ENCODE results near the gene TMPRSS3. TPM values are rescaled to one million over a fixed set of nuclear protein-coding genes. Genes with fewer than 3 reads are reported as not detected.

TMPRSS3 gene
- total and polyA plus RNA-seq, 2 donors: 0.42 to 1.1 TPM

DNA sequence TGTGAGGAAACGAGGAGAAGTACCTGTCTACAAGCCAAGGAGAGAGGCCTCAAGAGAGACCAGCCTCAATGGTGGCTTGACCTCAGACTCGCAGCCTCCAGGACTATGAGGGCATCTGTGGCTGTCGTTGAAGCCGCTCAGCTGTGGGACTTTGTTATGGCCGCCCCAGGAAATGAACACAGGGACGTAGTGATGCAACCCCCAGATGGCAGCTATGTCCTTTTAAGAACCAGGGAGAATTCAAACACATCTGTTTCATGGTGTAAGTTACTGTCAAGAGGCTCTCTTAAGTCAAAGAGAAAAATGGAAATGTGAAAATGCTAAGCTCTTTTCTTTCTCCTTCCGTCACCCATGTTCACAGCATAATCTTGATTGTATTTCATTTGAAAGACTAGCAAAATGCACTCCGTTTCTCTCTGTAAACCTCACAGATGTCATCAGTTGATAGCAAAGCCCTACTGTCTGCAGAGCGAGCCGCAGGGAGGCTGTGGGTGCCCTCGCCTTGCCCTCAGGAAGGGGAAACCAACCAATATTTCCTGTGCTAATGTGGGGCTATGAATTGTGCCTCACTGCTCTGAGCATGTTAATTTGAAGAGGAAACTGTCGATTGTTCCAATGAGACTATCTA lies 29.2 kb upstream of the TMPRSS3 start:
- H3K4me3 ChIP-seq (ENCODE audit: low read length in 2 of 2): peak overlapping the region in 1 of 2 donors; percentile 14
- peaks cover 48 to 86% of the 10 kb centered on the region in 2 donors for H3K36me3 ChIP-seq (ENCODE audit: control insufficient read depth in 2 of 2, insufficient read depth in 2 of 2, low read length in 1 of 2)
- H3K27ac ChIP-seq (ENCODE audit: low read depth in 1 of 2, low read length in 1 of 2): peak overlapping the region; percentile 96
- WGBS: 5% methylated on average over 12 of the region's 12 CpGs
- no peaks in the 10 kb centered on the region for H3K27me3 ChIP-seq (ENCODE audit: control insufficient read depth in 2 of 2, insufficient read depth in 1 of 2, low read length in 1 of 2)
- DNase-seq (ENCODE audit: low read depth in 6 of 9, low spot score in 9 of 9): peak in 6 of 9 donors; percentile 55 to 90 (median 72)
- H3K9me3 ChIP-seq (ENCODE audit: control insufficient read depth in 2 of 2, insufficient read depth in 1 of 2, low read length in 1 of 2): peaks cover 0 to 9% of the 10 kb centered on the region in 2 donors
- peaks cover 57 to 69% of the 10 kb centered on the region in 2 donors for H3K4me1 ChIP-seq (ENCODE audit: control insufficient read depth in 2 of 2, insufficient read depth in 2 of 2, low read length in 2 of 2)

DNA sequence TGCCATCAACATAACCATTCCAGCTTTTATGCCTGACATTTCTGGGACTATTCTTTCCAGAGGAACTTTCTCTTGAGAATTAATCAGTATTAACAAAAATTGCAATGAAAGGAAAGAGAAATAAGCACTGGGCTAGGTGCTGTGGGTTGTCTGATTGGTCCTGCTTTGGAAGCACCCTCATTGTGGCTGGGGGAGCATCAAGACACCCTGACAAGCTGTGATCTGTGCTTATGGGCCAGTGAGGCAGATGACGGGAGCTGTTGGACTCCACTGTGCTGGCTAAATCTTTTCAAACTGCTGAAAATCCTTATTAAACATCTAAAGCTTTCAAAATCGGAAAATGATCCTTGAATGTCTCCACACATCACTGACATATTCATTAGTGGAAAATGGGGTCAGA lies 27.8 kb upstream of the TMPRSS3 start:
- Histone ChIP-seq H3K4me1 (ENCODE audit: control insufficient read depth in 2 of 2, insufficient read depth in 2 of 2, low read length in 2 of 2) (peaks cover 57 to 70% of the 10 kb centered on the region in 2 donors), H3K36me3 (ENCODE audit: control insufficient read depth in 2 of 2, insufficient read depth in 2 of 2, low read length in 1 of 2) (peaks cover 47 to 86% of the 10 kb centered on the region in 2 donors), H3K27me3 (ENCODE audit: control insufficient read depth in 2 of 2, insufficient read depth in 1 of 2, low read length in 1 of 2) (no peaks in the 10 kb centered on the region)

DNA sequence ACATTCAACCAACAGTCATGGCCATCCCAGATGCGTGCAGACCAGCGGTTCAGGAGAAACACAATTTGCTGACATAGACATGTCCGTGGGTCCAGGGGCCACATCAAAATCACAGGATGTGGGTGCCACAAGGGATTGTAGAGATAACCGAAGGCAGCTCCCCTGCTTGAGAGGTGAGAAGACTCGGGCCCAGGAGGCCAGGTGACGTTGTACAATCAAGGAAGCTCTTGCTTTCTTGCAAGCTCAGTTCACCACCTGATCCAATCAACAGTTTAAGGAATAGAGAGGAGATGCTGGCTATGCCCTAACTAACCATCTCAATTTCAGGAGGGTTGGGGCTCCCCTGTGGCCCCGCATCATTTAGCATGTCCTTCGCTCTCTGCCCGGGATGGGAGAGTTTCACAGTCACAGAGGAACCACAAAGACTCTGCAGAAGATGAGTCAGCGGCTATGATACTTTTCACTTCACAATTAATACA lies 27.4 kb upstream of the TMPRSS3 start:
- DNase-seq (ENCODE audit: low read depth in 6 of 9, low spot score in 9 of 9): peak in 3 of 9 donors; percentile 48 to 77 (median 62)
- 20% methylated on average over 10 of the region's 10 CpGs for WGBS

More for the DNA sequence above, 27.8 kb upstream of the TMPRSS3 start:
- H3K27ac ChIP-seq (ENCODE audit: low read depth in 1 of 2, low read length in 1 of 2): peak overlapping the region; percentile 96
- H3K9me3 ChIP-seq (ENCODE audit: control insufficient read depth in 2 of 2, insufficient read depth in 1 of 2, low read length in 1 of 2): peaks cover 0 to 9% of the 10 kb centered on the region in 2 donors
- no peak overlapping the region for H3K4me3 ChIP-seq (ENCODE audit: low read length in 2 of 2)
- no peak for DNase-seq (ENCODE audit: low read depth in 6 of 9, low spot score in 9 of 9)
- WGBS: 90% methylated on average over 2 of the region's 2 CpGs

GRCh38 chr21:42421018-42421793 lies 25.4 kb upstream of the TMPRSS3 start:
- Histone ChIP-seq H3K27ac (ENCODE audit: low read depth in 1 of 2, low read length in 1 of 2) (peak overlapping the region; percentile 53 to 74), H3K4me3 (ENCODE audit: low read length in 2 of 2) (no peak overlapping the region), H3K9me3 (ENCODE audit: control insufficient read depth in 2 of 2, insufficient read depth in 1 of 2, low read length in 1 of 2) (peaks cover 0 to 8% of the 10 kb centered on the region in 2 donors), H3K4me1 (ENCODE audit: control insufficient read depth in 2 of 2, insufficient read depth in 2 of 2, low read length in 2 of 2) (peaks cover 50 to 61% of the 10 kb centered on the region in 2 donors), H3K36me3 (ENCODE audit: control insufficient read depth in 2 of 2, insufficient read depth in 2 of 2, low read length in 1 of 2) (peaks cover 47 to 84% of the 10 kb centered on the region in 2 donors), H3K27me3 (ENCODE audit: control insufficient read depth in 2 of 2, insufficient read depth in 1 of 2, low read length in 1 of 2) (no peaks in the 10 kb centered on the region)
- 36% methylated on average over 3 of the region's 3 CpGs for WGBS
- peak in 1 of 9 donors; percentile 71 for DNase-seq (ENCODE audit: low read depth in 6 of 9, low spot score in 9 of 9)

More for the DNA sequence above, 27.4 kb upstream of the TMPRSS3 start:
- Histone ChIP-seq H3K9me3 (ENCODE audit: control insufficient read depth in 2 of 2, insufficient read depth in 1 of 2, low read length in 1 of 2) (peaks cover 0 to 11% of the 10 kb centered on the region in 2 donors), H3K4me1 (ENCODE audit: control insufficient read depth in 2 of 2, insufficient read depth in 2 of 2, low read length in 2 of 2) (peaks cover 57 to 70% of the 10 kb centered on the region in 2 donors), H3K27me3 (ENCODE audit: control insufficient read depth in 2 of 2, insufficient read depth in 1 of 2, low read length in 1 of 2) (no peaks in the 10 kb centered on the region), H3K27ac (ENCODE audit: low read depth in 1 of 2, low read length in 1 of 2) (peak overlapping the region in 1 of 2 donors; percentile 96), H3K4me3 (ENCODE audit: low read length in 2 of 2) (no peak overlapping the region), H3K36me3 (ENCODE audit: control insufficient read depth in 2 of 2, insufficient read depth in 2 of 2, low read length in 1 of 2) (peaks cover 48 to 87% of the 10 kb centered on the region in 2 donors)

GRCh38 chr21:42419845-42420244 lies 24.0 kb upstream of the TMPRSS3 start:
- Histone ChIP-seq H3K36me3 (ENCODE audit: control insufficient read depth in 2 of 2, insufficient read depth in 2 of 2, low read length in 1 of 2) (peaks cover 60 to 94% of the 10 kb centered on the region in 2 donors), H3K4me1 (ENCODE audit: control insufficient read depth in 2 of 2, insufficient read depth in 2 of 2, low read length in 2 of 2) (peaks cover 38 to 61% of the 10 kb centered on the region in 2 donors), H3K9me3 (ENCODE audit: control insufficient read depth in 2 of 2, insufficient read depth in 1 of 2, low read length in 1 of 2) (peaks cover 0 to 8% of the 10 kb centered on the region in 2 donors), H3K4me3 (ENCODE audit: low read length in 2 of 2) (no peak overlapping the region), H3K27me3 (ENCODE audit: control insufficient read depth in 2 of 2, insufficient read depth in 1 of 2, low read length in 1 of 2) (no peaks in the 10 kb centered on the region), H3K27ac (ENCODE audit: low read depth in 1 of 2, low read length in 1 of 2) (no peak overlapping the region)
- WGBS: 98% methylated on average over 6 of the region's 6 CpGs
- no peak for DNase-seq (ENCODE audit: low read depth in 6 of 9, low spot score in 9 of 9)

DNA sequence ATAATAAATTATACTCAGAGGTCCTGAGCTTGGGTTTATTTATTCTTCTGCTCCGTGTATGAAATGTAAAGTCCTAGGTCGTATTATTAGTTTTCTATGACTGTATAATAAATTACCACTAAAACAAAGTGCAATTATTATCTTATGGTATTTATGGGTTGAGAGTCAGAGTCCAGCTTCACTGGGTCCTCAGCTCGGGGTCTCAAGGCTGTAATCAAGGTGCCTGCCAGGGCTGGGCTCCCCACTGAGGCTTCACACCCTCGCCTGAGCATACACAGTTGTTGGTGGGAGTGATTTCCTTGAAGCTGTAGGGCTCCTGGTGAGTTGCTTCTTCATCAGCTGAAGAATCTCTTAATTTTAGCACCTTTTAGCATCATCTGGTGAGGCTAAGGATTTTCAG lies 23.0 kb upstream of the TMPRSS3 start:
- Histone ChIP-seq H3K4me1 (ENCODE audit: control insufficient read depth in 2 of 2, insufficient read depth in 2 of 2, low read length in 2 of 2) (peaks cover 29 to 59% of the 10 kb centered on the region in 2 donors), H3K4me3 (ENCODE audit: low read length in 2 of 2) (no peak overlapping the region), H3K27ac (ENCODE audit: low read depth in 1 of 2, low read length in 1 of 2) (no peak overlapping the region), H3K36me3 (ENCODE audit: control insufficient read depth in 2 of 2, insufficient read depth in 2 of 2, low read length in 1 of 2) (peaks cover 66 to 95% of the 10 kb centered on the region in 2 donors), H3K27me3 (ENCODE audit: control insufficient read depth in 2 of 2, insufficient read depth in 1 of 2, low read length in 1 of 2) (no peaks in the 10 kb centered on the region), H3K9me3 (ENCODE audit: control insufficient read depth in 2 of 2, insufficient read depth in 1 of 2, low read length in 1 of 2) (peaks cover 0 to 8% of the 10 kb centered on the region in 2 donors)
- DNase-seq (ENCODE audit: low read depth in 6 of 9, low spot score in 9 of 9): no peak
- WGBS: 95% methylated on average over 4 of the region's 4 CpGs

DNA sequence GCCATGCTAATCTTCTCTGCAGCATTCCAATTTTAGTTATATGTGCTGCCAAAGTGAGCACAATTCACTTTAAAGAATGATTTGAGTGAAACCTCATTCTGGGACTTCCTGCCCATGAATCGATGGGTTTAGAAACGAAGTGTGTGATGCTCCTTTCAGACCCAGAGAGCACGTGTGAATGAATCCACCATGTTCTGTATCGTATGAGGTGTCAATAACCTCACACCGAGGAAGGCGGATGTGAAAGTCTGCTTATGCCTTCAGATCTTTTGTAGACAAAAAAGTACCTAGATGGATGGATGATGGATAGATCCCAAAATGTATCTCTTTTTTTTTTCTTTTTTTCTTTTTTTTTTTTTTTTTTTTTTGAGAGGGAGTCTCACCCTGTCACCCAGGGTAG lies 21.7 kb upstream of the TMPRSS3 start:
- Histone ChIP-seq H3K4me1 (ENCODE audit: control insufficient read depth in 2 of 2, insufficient read depth in 2 of 2, low read length in 2 of 2) (peaks cover 15 to 46% of the 10 kb centered on the region in 2 donors), H3K4me3 (ENCODE audit: low read length in 2 of 2) (no peak overlapping the region), H3K27me3 (ENCODE audit: control insufficient read depth in 2 of 2, insufficient read depth in 1 of 2, low read length in 1 of 2) (no peaks in the 10 kb centered on the region), H3K27ac (ENCODE audit: low read depth in 1 of 2, low read length in 1 of 2) (no peak overlapping the region), H3K36me3 (ENCODE audit: control insufficient read depth in 2 of 2, insufficient read depth in 2 of 2, low read length in 1 of 2) (peaks cover 76 to 95% of the 10 kb centered on the region in 2 donors), H3K9me3 (ENCODE audit: control insufficient read depth in 2 of 2, insufficient read depth in 1 of 2, low read length in 1 of 2) (peaks cover 0 to 8% of the 10 kb centered on the region in 2 donors)
- DNase-seq (ENCODE audit: low read depth in 6 of 9, low spot score in 9 of 9): peak in 1 of 9 donors; percentile 23
- WGBS: 88% methylated on average over 6 of the region's 6 CpGs

GRCh38 chr21:42414928-42415769 lies 19.3 kb upstream of the TMPRSS3 start:
- Histone ChIP-seq H3K27me3 (ENCODE audit: control insufficient read depth in 2 of 2, insufficient read depth in 1 of 2, low read length in 1 of 2) (no peaks in the 10 kb centered on the region), H3K4me3 (ENCODE audit: low read length in 2 of 2) (no peak overlapping the region), H3K9me3 (ENCODE audit: control insufficient read depth in 2 of 2, insufficient read depth in 1 of 2, low read length in 1 of 2) (peaks cover 0 to 3% of the 10 kb centered on the region in 2 donors), H3K36me3 (ENCODE audit: control insufficient read depth in 2 of 2, insufficient read depth in 2 of 2, low read length in 1 of 2) (peaks cover 94 to 97% of the 10 kb centered on the region in 2 donors), H3K4me1 (ENCODE audit: control insufficient read depth in 2 of 2, insufficient read depth in 2 of 2, low read length in 2 of 2) (peaks cover 0 to 39% of the 10 kb centered on the region in 2 donors), H3K27ac (ENCODE audit: low read depth in 1 of 2, low read length in 1 of 2) (peak overlapping the region; percentile 31 to 56)
- peak in 3 of 9 donors; percentile 51 to 76 (median 54) for DNase-seq (ENCODE audit: low read depth in 6 of 9, low spot score in 9 of 9)
- WGBS: 72% methylated on average over 27 of the region's 27 CpGs
